Neural cell (in vitro differentiated cells): ENCODE measurements around the gene CEACAM4. TPM values are rescaled to one million over a fixed set of nuclear protein-coding genes. Genes with fewer than 3 reads are reported as not detected.

Source experiments
- H2AFZ ChIP-seq: fragments of 200-600, 300-800 bp; sonication (generic), shearing (Covaris generic); 2 replicates; pipeline ENCODE4 v1.6.0; 2014; ENCODE audit warnings: low read depth, mild to moderate bottlenecking, antibody characterized with exemption, low read length, moderate library complexity
- H3F3A ChIP-seq: fragments of 200-600 bp; shearing (Covaris generic); 2 replicates; pipeline ENCODE4 v1.6.1; 2016; ENCODE audit warnings: mild to moderate bottlenecking, moderate library complexity, mixed read lengths, antibody characterized with exemption, low read length; ENCODE audit not compliant: insufficient read depth, poor library complexity, severe bottlenecking
- H3K27ac ChIP-seq: fragments of 200-600, 300-800 bp; sonication (generic), shearing (Covaris generic); 2 replicates; pipeline ENCODE4 v1.5.1; 2014; ENCODE audit warnings: mild to moderate bottlenecking, low read length, moderate library complexity
- H3K27me3 ChIP-seq: fragments of 300-800, 200-600 bp; sonication (generic), shearing (Covaris generic); 2 replicates; pipeline ENCODE4 v1.6.0; 2014; ENCODE audit warnings: mild to moderate bottlenecking, low read depth, low read length, moderate library complexity; ENCODE audit not compliant: insufficient read depth
- H3K36me3 ChIP-seq: fragments of 300-800, 200-600 bp; sonication (generic), shearing (Covaris generic); 2 replicates; pipeline ENCODE4 v1.5.1; 2014; ENCODE audit warnings: mild to moderate bottlenecking, antibody characterized with exemption, low read length, moderate library complexity; ENCODE audit not compliant: insufficient read depth
- H3K4me2 ChIP-seq: fragments of 300-800, 200-600 bp; sonication (generic), shearing (Covaris generic); 2 replicates; pipeline ENCODE4 v1.6.0; 2014; ENCODE audit warnings: mild to moderate bottlenecking, low read length
- H3K4me3 ChIP-seq: fragments of 300-800, 200-600 bp; sonication (generic), shearing (Covaris generic); 2 replicates; pipeline ENCODE4 v1.5.1; 2014; ENCODE audit warnings: mild to moderate bottlenecking, low read length, moderate library complexity
- H3K79me2 ChIP-seq: fragments of 200-600 bp; shearing (Covaris generic); replicated peaks from 2 replicates; pipeline ENCODE4 v1.6.0; 2014; ENCODE audit warnings: mild to moderate bottlenecking, low read length, moderate library complexity; ENCODE audit not compliant: insufficient read depth
- H3K9ac ChIP-seq: fragments of 300-800, 200-600 bp; sonication (generic), shearing (Covaris generic); 2 replicates; pipeline ENCODE4 v1.6.1; 2016; ENCODE audit warnings: mild to moderate bottlenecking, low read length, mixed read lengths
- H3K9me2 ChIP-seq: fragments of 200-600 bp; shearing (Covaris generic); 2 replicates; pipeline ENCODE4 v1.6.1; 2016; ENCODE audit warnings: mild to moderate bottlenecking, low read length, mixed read lengths; ENCODE audit not compliant: insufficient read depth
- H3K9me3 ChIP-seq: fragments of 200-600, 300-800 bp; sonication (generic), shearing (Covaris generic); 2 replicates; pipeline ENCODE4 v1.6.1; 2016; ENCODE audit warnings: mild to moderate bottlenecking, mixed run types, low read length, moderate library complexity, mixed read lengths
- H4K20me1 ChIP-seq: fragments of 200-600 bp; shearing (Covaris generic); 2 replicates; pipeline ENCODE4 v1.6.1; 2016; ENCODE audit warnings: mild to moderate bottlenecking, mixed run types; ENCODE audit not compliant: insufficient read depth
- CTCF ChIP-seq: fragments of 450-650 bp; IDR thresholded peaks from 2 replicates; pipeline ENCODE4 v1.5.1; 2014; ENCODE audit warnings: antibody characterized with exemption, mild to moderate bottlenecking, moderate library complexity; ENCODE audit not compliant: poor library complexity, severe bottlenecking
- EP300 ChIP-seq: fragments of 450-650 bp; conservative IDR thresholded peaks from 2 replicates; pipeline ENCODE4 v1.6.1; 2014; ENCODE audit warnings: antibody characterized with exemption, mild to moderate bottlenecking, moderate library complexity; ENCODE audit not compliant: poor library complexity, severe bottlenecking
- EZH2 ChIP-seq: fragments of 200-600, 300-800 bp; shearing (Covaris generic), sonication (generic); IDR thresholded peaks from 2 replicates; pipeline ENCODE4 v1.6.1; 2014; ENCODE audit warnings: antibody characterized with exemption, low read length, borderline replicate concordance, mild to moderate bottlenecking; ENCODE audit not compliant: insufficient read depth, poor library complexity, severe bottlenecking
- MXI1 ChIP-seq: fragments of 450-650 bp; conservative IDR thresholded peaks from 2 replicates; pipeline ENCODE4 v1.6.1; 2014; ENCODE audit warnings: antibody characterized with exemption, mild to moderate bottlenecking; ENCODE audit not compliant: poor library complexity, severe bottlenecking
- POLR2AphosphoS5 ChIP-seq: IDR thresholded peaks from 2 replicates; pipeline ENCODE4 v1.6.1; 2012
- RAD21 ChIP-seq: fragments of 450-650 bp; conservative IDR thresholded peaks from 2 replicates; pipeline ENCODE4 v1.6.1; 2014; ENCODE audit warnings: antibody characterized with exemption, mild to moderate bottlenecking, moderate library complexity
- SMC3 ChIP-seq: fragments of 450-650 bp; conservative IDR thresholded peaks from 2 replicates; pipeline ENCODE4 v1.6.1; 2014; ENCODE audit warnings: antibody characterized with exemption, mild to moderate bottlenecking, moderate library complexity; ENCODE audit not compliant: poor library complexity
- TAF1 ChIP-seq: IDR thresholded peaks from 2 replicates; pipeline ENCODE4 v1.6.1; 2012; ENCODE audit warnings: low read depth
- polyA plus RNA-seq: library from polyadenylated mRNA; depleted of rRNA; stranded (reverse); fragments of >200 nt; gene quantifications from 2 replicates; pipeline ENCODE4 v1.2.3, GENCODE V29; 2014
- TF ChIP-seq, protein P1 (sequence below): IDR thresholded peaks from 2 replicates; pipeline ENCODE4 v1.6.1; 2012; ENCODE audit warnings: borderline replicate concordance

Gene CEACAM4
- polyA plus RNA-seq, 1 donor from 2014 or later: not detected

DNA sequence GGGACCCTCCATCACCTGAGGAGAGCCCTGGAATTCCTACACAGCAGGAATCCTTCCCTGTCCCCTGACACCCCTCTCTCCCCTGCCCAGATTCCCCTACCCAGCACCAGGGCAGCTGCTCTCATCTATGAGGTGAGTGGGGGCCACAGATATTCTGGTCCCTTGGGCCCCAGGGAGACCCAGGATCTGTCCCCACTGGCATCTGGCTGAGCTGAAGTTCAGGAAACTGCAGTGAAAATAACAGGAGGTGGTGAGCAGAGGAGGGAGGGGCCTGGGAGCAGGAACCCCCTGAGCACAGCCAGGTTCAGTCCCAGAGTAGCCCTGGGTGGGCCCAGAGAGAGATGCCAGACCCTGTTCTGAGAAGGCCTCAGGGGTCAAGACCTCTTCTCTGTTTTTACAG is 40.8 kb downstream of the CEACAM4 start:
- Histone ChIP-seq H3F3A (no peaks in the 10 kb centered on the region), H4K20me1 (no peaks in the 10 kb centered on the region), H3K36me3 (no peaks in the 10 kb centered on the region), H3K27me3 (no peaks in the 10 kb centered on the region), H3K9me3 (no peaks in the 10 kb centered on the region), H3K27ac (no peak overlapping the region), H3K4me2 (no peak overlapping the region), H3K9me2 (no peaks in the 10 kb centered on the region), H2AFZ (no peak overlapping the region), H3K9ac (no peak overlapping the region), H3K4me3 (no peak overlapping the region), H3K79me2 (no peaks in the 10 kb centered on the region)
- TF ChIP-seq EZH2 (no peak), TAF1 (no peak), POLR2AphosphoS5 (no peak), RAD21 (no peak), CTCF (no peak), MXI1 (no peak), SMC3 (no peak), EP300 (no peak)
- TF ChIP-seq, protein P1, sequence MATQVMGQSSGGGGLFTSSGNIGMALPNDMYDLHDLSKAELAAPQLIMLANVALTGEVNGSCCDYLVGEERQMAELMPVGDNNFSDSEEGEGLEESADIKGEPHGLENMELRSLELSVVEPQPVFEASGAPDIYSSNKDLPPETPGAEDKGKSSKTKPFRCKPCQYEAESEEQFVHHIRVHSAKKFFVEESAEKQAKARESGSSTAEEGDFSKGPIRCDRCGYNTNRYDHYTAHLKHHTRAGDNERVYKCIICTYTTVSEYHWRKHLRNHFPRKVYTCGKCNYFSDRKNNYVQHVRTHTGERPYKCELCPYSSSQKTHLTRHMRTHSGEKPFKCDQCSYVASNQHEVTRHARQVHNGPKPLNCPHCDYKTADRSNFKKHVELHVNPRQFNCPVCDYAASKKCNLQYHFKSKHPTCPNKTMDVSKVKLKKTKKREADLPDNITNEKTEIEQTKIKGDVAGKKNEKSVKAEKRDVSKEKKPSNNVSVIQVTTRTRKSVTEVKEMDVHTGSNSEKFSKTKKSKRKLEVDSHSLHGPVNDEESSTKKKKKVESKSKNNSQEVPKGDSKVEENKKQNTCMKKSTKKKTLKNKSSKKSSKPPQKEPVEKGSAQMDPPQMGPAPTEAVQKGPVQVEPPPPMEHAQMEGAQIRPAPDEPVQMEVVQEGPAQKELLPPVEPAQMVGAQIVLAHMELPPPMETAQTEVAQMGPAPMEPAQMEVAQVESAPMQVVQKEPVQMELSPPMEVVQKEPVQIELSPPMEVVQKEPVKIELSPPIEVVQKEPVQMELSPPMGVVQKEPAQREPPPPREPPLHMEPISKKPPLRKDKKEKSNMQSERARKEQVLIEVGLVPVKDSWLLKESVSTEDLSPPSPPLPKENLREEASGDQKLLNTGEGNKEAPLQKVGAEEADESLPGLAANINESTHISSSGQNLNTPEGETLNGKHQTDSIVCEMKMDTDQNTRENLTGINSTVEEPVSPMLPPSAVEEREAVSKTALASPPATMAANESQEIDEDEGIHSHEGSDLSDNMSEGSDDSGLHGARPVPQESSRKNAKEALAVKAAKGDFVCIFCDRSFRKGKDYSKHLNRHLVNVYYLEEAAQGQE: no peak

DNA sequence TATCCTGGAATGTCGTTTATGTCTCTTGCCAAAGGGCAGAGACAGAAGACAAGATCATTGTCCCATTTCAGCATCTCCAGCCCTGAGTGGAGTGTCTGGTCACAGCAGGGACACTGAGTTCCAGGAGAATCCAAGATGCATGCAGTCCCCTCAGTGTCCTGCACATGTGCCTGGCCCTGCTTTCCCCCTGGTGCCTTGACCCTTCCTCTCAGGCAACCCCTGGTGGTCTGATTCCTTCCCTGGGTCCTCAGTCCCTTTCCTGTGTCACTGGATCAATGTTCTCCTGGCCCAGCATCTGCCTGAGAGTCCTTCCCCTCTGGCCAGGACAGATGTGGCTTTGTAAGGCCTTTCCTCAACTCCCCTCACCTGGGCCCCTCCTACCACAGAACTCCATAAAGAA is 41.9 kb downstream of the CEACAM4 start:
- no peak overlapping the region for H3K4me3 ChIP-seq
- no peak overlapping the region for H2AFZ ChIP-seq
- no peaks in the 10 kb centered on the region for H3K9me2 ChIP-seq
- H3K27me3 ChIP-seq: no peaks in the 10 kb centered on the region
- no peak overlapping the region for H3K27ac ChIP-seq
- H3K4me2 ChIP-seq: no peak overlapping the region
- TF ChIP-seq SMC3 (no peak), EZH2 (no peak), MXI1 (no peak), CTCF (no peak), RAD21 (no peak), EP300 (no peak), TAF1 (no peak), POLR2AphosphoS5 (no peak)
- TF ChIP-seq, protein P1: no peak
- H3K36me3 ChIP-seq: no peaks in the 10 kb centered on the region
- H3K9ac ChIP-seq: no peak overlapping the region
- no peaks in the 10 kb centered on the region for H3K79me2 ChIP-seq
- H3K9me3 ChIP-seq: no peaks in the 10 kb centered on the region
- H3F3A ChIP-seq: no peaks in the 10 kb centered on the region
- H4K20me1 ChIP-seq: no peaks in the 10 kb centered on the region
